ENCODE measurements around the gene UCP2.
A peak's percentile ranks its signal among the peaks of the same experiment; 100 is the strongest.

Gene UCP2, protein sequence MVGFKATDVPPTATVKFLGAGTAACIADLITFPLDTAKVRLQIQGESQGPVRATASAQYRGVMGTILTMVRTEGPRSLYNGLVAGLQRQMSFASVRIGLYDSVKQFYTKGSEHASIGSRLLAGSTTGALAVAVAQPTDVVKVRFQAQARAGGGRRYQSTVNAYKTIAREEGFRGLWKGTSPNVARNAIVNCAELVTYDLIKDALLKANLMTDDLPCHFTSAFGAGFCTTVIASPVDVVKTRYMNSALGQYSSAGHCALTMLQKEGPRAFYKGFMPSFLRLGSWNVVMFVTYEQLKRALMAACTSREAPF

DNA sequence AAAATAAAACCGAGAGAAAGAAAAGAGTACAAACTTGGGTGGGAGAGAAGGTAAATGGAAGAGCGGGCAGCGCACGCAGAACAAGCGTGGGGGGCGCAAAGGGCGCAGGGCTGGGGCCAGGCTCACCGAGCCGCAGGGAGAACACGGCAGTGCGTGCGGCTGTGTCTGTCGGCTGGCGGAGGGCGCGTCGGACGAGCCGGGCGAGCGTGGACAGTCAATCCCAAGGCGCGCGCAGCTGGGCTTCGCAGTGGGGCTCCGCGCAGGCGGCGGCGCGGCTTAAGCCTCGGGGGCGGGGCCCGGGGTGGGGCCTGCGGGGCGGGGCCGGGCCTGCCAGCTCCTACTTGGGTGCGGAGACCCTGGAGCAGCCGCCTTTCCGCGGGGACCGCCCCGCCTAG lies at the start of gene UCP2:
Gene UCP2, minus strand, starts transcription at position 249 of the 395 bp plus-strand sequence. CDS start 4,465 bp downstream, outside the sequence.
- peak; percentile 88 for DNase-seq

DNA sequence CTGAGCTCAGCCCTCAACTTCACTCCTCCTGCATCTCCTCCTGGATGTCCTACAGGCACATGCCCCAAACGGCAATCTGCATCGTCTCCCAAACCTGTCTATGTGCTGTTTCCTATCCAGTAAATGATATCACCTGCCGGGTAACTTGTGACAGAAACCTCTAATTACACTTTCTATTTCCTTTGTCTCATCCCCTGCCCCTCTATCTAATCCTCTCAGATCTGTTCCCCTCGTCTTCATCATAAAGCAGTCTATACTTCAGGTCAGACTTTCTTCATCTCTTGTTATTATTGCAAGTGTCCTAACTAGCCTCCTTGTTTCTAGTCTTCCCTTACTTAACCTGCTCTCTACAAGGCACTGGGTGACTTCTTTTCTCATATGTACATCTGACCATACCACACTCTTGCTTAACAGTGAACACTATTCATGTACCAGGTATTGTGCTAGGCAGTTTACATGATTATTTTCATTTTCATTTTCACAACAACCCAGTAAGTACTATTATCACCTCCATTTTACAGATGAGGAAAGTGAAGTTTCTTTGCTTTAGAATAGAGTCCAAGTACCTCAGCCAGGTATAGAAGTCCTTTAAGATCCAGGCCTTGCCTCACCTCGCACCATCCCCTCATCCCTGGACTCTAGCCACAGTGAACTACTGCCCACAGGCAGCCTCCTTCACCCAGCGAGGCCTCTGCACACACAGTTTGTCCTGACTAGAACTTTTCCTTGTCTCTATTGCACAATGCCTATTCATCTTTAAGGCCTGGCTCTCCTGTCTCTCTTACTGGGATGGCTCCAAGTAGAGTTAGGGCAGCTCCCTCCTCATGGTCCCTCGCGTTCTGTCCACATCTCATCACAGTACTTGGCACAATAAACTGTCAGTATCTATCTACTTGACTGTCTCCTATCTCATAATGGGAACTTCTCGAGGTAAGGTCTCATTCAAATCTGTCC lies 48.4 kb upstream of the UCP2 start:
- no peak for DNase-seq

DNA sequence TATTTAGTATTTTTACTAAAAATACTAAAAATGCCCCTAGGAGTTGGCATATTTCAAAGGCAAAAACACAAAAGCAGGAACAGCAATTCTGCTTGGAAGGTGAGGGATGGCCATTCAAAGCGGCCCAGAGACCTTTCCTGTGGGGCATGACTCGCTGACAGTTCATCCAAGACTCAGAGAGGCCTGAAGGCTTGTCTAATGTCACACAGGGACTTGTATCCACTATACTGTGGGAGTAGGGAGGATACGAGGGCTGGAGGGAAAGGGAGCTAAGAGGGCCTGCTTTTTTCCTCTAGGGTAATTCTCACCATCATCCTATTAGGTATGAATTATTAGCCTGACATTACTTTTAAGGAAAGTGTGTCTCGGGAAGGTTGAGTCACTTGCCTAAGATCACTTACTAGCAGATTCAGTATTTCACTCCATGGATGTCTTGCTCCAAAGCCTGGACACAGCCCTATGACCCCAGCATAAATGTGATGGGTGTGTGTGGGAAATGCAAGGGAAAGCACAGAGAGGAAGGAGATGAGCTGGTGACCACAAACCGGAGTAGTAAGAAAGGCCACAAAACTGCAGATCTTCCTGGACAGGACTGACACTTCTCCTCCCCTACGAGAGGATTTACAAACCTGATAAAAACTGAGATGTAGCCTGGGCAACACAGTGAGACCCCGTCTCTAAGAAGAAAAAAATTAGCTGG lies 43.0 kb upstream of the UCP2 start:
- DNase-seq: no peak

DNA sequence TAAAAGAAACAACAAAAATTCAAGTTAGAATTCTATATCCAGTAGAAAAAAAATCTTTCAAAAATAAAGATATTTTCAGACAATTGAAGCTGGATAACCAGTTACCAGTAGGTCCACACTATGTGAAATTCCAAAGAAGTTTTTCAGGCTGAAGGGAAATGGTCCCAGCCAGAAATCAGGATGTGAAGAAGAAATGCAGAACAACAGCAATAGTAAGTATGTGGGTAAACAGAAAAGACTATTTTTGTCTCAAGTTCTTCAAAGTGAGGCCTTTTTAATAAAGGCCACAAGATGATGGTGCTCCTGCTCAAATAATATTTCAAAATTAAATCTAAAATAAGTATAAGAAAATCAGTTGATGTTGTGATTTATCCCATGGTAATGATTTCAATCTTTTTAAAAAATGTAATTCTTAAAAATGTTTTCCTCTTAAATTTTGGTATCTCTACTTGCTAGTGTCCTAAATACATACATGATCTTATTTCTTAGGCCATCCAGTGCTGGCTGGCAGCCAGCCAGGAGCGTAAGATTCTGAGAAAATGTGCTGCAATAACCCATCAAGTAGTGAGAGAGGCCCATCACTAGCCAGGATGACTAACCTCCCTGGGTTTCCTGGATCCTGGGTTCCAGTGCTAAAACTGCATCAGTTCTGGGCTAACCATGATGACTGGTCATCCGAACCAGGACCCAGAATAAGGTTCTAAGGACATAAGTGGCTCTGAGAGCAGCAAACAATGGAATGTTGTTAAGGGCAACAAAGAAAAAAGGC lies 41.8 kb upstream of the UCP2 start:
- DNase-seq: no peak

DNA sequence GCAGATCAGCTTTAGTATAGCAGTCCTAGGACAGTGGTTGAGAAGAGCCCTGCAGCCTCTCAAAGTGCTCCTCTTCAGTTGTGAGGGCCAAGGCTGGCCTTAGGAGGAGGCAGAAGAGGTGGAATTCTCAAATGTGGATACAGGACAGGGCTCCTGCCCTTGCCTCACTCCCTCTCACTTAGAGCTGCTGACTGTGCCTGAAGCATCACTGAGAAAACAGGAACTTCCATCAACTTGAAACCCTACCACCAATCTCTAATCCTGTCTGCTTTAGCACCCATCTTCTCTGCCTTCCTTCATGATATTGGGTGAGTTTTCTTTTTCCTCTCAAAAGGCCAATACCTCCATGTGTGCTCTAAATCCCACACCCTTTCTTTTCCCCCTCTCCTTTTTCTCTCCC lies 40.6 kb upstream of the UCP2 start:
- no peak for DNase-seq

DNA sequence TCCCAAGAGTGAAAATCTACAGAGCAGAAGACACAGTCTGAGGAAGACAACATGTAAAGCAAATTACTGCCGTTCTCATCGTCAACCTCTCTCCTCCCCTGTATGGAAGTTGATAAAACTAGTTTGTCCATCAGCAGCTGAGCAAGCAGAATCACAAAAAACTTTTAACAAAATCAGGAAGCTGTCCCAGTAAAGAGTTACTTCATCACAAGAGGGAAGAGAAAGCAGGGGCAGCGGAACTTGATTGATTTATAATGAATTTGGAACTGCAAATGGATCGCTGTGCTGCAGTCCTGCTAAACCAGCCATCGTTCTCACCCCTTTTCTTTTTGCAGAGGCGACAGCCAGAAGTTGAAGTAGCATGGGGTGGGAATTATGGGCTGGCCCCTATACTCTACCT lies 39.9 kb upstream of the UCP2 start:
- no peak for DNase-seq

DNA sequence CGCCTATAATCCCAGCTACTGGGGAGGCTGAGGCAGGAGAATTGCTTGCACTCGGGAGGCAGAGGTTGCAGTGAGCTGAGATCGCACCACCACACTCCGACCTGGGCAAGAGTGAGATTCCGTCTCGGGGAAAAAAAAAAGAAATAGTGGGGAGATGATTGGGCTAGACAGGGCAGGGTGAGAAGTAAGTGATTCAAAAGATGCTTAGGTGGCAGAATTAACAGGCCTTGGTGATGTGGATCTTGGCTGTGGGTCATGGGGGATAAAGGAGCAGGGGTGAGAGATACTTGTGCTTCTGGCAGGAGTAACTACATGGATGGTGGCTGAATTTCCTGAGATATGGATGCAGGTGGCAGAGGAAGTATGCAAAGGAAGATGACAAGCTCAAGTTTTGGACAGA lies 39.4 kb upstream of the UCP2 start:
- no peak for DNase-seq

DNA sequence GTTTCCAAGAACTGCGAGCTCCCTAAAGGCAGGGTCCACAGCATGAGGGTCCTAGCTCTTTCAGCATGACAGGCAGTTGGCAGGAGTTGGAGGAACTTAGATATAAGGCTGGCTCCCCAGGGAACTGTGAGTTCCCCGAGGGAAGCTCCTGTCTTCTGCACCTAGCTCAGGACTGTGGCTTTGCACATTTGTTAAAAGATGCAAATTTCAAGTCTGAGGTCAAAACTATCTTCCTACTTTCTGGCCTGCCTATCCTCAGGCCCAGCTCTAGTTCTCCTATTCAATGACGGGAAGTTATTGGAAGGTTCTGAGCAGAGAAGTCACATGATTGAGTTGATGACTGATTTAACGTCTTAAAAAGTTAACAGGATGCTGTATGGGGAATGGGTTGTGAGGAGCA lies 37.9 kb upstream of the UCP2 start:
- no peak for DNase-seq

DNA sequence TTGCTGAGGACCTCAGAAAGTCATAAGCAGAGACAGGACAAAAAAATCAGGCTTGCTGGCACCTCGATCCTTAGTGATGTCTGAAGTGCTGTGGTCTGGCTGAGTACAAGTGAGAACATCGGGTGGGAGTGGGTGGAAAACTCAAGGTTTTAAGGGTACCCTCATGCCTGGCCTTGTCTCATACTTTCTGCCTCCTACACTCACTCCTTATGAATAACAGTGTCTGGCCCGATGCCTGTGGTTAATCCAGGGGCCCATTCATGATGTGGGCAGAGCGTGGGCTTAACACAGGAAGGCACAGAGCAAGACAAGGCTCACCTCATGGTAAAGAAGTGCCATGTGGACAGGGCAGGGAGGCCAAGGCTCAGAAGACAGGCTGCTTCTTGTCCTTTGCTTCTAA lies 37.2 kb upstream of the UCP2 start:
- no peak for DNase-seq

DNA sequence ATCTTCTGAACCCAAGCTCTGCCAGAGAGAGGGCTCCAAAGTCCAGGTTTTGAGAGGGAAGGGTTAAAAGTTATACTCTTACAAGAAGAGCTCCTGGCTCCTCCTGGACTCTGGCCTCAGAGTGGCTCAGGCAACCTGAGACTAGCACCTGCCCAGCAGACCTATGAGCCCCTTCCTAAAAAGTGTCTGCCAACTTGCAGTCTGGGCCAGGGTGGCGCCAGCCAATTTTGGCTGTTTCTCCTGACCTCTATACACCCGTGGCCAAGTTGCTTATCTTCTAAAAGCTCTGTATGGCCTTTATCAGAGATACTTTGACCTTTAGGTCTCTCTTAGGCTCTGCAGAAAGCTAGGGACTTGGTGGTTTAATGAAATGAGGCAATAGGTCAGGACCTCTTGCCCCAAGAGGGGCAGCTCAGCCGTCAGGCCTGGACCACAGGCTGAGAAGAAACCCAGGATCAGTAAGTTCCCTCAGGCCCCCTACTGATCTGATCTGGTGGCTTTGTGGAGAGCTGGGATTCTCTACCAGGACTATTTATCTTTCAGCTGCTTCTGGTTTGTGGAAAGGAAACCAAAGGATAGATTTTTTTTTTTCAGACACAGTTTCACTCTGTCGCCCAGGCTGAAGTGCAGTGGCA lies 36.6 kb upstream of the UCP2 start:
- no peak for DNase-seq

DNA sequence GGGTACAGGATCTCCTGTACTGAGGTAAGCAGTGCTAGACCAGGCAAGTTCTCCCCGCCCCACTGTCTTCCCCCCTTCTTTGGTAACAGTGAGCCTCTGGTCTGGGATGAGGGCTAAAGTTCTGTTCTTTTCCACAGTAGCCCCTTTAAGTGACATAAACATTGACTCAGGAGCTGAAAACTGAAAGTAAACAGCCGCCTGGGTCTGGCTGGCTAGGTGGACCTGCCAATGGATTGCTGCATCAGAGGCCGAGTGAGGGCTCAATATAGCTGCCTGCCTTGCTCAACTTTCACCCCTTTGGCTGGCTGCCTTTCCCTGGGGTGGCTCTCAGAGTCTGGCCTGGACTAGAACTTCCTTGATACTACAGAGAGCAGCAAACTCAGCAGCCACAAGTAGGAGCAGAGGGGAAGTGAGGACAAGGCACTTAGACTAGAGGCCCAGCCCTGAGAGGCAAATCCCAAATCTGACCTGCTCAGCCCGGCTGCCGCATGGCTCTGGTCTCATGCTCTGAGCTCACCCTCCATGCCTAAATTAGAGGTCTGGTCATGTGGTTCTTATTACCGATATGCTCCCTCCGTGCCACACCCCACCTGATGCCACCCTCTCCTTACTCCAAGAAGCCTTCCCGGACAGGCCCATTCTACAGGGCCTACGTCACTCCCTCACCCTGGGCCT lies 35.8 kb upstream of the UCP2 start:
- no peak for DNase-seq

DNA sequence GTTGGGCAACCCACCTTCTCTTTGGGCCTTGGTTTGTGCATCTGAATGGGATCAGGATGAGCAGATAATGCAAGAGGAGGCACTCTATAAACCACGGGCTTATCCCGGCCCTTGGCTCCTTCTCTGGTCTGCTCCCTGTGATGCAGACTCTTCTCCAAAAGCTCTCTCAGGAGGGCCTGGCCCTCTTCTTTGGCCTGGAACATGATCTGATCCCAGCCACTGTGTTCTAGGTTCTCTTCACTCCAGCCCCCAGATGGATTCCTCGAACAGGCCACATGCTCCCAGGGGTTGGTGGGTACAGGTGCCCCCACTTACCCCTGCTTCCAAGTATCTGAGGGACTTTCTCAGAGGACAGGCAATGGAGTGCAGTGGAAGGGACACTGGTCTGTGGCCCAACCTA lies 35.0 kb upstream of the UCP2 start:
- DNase-seq: no peak

DNA sequence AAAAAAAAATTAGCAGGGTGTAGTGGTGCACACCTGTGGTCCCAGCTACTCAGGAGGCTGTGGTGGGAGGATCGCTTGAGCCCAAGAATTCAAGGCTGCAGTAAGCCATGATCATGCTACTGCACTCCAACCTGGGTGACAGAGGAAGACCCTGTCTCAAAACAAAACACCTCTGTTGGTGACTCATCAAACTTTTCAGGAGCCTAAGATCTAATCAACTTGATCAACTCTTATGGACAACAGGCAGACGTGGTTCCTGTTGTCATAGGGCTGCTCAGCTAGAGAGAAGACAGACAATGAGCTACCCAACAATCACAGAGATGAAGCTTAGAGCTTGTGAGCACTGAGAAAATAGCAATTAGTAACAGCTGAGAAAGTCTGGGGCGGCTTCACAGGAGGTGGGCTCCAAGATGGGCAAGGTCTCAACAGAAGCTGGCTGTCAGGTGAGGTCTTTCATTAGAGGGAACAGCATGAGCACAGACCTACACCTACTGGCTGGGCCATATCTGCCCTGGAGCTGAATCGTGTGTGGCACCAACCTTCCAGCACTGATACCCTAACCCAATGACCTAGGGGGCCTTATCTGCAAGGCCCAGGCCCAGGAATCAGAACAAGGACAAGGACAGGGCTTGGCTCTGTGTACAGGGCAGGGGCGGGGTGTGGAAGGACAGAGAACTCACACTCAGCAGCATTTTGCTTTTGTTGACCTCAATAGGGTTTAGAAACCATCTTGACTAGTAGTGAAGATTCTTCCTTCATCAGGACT lies 33.5 kb upstream of the UCP2 start:
- DNase-seq: no peak

DNA sequence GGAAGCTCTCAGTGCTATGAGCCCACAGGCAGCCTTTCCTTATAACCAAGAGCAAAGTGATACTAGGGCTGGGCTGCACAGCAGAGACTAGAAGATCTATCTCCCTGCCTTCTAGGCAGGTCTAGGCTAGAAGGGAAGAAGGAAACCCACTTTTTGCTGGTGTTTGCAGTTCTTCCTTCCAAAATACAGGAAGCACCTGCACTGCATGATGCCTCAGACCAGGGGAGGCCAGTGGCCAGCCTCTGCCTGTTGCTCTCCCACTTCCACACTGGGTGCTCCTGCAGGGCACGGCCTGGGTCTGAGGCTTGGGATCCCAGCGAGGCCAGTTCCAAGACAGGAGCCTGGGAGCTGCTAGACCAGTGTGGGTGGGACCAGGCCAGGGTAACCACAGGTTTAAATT lies 32.2 kb upstream of the UCP2 start:
- no peak for DNase-seq

DNA sequence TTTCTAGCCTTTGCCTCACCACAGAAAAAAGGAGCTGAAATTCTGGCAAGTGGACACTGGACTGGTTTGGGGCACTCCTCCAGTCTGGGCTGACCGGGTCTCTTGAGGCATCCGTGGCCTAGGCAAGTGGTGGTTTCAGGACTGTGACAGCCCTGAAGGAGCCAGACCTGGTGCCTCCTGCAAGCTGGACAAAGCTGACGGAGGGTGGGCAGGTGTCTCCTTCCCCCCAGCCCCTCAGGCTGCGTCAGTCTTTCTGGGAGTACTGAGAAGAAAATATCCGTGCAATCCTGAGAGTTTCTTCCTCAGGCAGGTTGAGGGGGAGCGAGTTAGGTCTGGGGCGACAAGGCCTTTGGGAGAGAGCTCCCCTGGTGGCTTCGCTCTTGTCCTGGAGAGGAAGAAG lies 30.5 kb upstream of the UCP2 start:
- no peak for DNase-seq

DNA sequence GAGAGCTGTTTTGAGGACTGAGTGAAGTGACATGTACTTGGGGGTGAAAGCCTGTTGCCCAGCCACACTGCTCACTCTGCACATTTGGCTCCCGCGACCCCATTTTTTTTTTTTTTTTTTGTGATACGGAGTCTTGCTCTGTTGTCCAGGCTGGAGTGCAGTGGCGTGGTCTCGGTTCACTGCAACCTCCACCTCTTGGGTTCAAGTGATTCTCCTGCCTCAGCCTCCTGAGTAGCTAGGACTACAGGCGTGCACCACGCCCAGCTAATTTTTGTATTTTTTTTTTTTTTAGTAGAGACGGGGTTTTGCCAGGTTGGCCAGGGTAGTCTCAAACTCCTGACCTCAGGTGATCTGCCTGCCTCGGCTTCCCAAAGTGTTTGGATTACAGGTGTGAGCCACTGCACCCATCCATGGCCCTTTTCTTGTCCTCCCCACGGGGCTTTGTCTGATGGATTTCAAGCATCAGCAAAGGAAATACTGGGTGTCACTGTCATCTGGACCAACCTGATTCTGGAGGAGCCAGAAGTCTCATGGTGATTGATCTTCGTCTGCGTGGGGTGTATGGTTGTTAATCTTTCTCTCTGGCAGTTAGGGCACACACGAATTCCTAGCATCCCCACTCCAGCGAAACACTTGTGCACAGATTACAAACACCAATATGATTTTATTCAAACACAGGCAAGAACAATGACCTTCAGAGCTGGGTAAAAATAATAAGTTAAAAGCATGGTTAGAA lies 29.6 kb upstream of the UCP2 start:
- no peak for DNase-seq

DNA sequence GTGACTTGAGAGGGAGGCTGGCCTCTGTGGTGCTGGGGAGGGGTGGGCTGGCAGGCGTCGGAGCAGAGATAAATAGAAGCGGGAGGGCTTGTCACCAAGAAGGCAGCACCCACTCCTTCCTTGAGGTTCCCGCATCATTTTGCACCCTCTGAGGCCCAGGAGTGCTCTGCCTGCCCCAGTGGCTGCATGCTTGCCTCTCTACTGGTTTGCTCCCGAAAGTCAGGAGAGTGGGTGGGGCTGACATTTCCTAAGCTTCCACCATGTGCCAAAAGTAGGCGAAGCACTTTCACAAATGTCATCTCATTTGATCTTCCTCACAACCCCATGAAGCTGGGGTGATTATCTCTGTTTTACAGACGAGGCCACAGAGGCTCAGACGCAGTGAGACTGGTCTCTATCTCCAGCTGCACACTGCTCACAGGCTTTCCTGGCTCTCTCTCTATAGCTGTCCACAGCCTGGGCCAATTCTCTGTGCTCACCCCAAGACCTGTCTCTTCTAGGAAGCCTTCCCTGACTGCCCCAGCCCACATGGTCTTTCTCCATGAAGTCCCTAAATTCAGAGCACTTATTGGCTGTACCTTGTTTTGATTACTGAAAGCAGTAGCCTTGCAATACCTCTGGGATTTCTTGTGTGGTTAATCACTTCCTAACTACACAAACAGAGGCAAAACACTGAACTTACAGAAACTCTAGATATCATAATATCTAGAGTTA lies 28.9 kb upstream of the UCP2 start:
- no peak for DNase-seq

DNA sequence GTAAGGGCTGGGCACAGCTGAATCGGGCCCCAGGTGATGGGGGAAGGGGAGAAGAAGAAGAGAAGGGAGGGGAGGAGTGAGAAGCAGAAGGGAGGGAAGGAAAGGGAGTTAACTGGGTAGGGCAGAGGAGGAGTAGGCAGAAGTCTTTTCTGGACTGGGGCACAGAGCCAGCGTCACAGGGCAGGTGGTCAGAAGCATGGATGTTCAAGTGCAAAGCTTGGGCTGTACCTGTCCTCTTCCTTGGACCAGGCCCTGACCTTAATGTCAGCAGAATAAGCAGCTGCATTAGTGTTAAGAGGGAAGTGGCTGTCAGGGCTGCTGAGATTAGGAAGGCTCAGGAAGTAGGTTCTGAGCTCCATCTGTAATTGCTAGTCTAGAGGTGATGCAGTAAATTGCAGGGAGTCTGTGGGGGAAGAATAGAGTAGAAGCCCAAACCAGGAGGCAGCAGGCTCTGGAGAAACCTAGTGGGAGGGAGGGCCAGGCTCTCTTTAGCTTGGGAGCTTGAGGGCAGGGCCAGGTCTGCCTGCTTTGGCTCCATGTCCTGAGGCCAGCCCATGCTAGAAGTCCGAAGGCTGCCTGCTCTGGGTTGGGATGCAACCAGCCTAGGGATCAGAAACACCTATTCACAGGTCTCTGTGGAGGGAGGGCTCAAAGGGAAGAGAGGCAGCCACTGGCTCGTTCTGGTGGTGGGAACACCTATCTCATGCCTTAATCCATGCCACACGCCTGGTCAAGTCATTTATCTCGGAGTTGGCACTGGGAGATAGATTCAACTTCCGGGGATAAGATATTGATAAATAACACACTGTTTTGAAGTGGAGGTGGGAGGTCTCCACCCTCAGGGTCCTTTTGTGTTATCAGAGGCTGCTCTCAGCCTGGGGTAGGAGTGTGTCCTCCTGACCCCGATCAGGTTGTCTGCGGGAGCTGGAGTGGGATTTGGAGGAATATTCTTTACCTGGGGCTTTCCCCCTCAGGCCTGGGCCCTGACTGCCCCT lies 28.0 kb upstream of the UCP2 start:
- DNase-seq: peak; percentile 43

Measured in NCI-H510A treated with DMSO at 0.1 percent for 48 hours (cell line).